Caki2 (cell line): ENCODE measurements around the gene LUC7L. TPM values are rescaled to one million over a fixed set of nuclear protein-coding genes. Genes with fewer than 3 reads are reported as not detected.
"Not testable (repeated sequence)": the region's sequence is repeated elsewhere in the genome, so short reads cannot be mapped to it uniquely, and the experiment has no call there.

Experiments
- DNase-seq: peaks from one replicate; pipeline ENCODE4 v3.0.0-alpha.2; 2015; ENCODE audit warnings: low read depth
- in situ Hi-C: cut with HindIII; loops from 2 replicates; pipeline ENCODE4 v1.10.0; 2016; ENCODE audit warnings: low sequenced_read_pairs, low pct_unique_long_range_greater_than_20kb, mixed read lengths
- total RNA-seq: library from RNA; depleted of rRNA; stranded (reverse); fragments of >200 nt; shearing (Covaris generic); gene quantifications from 2 replicates; pipeline ENCODE4 v1.2.3, GENCODE V29; 2014; ENCODE audit warnings: low replicate concordance; rRNA removed

Gene LUC7L
- total RNA-seq, result 30.2 and 32.7 TPM in 2 replicates

- in situ Hi-C loops, result no loop called here
Measured at GRCh38 chr16:228852-229730, at the start of gene LUC7L. TSS of gene LUC7L (minus strand) at chr16:229449. CDS start at chr16:229339, 110 bp downstream.

GRCh38 chr16:278863-279366 is 49.7 kb upstream of the LUC7L start:
- peak; percentile 30 for DNase-seq
- in situ Hi-C loops, result no loop called here

More at GRCh38 chr16:228852-229730, at the start of gene LUC7L:
- peak; percentile 94 for DNase-seq

GRCh38 chr16:276426-277077 is 47.3 kb upstream of the LUC7L start:
- no peak for DNase-seq
- in situ Hi-C loops, result no loop called here

GRCh38 chr16:275786-276232 is 46.6 kb upstream of the LUC7L start, which contains the start of gene RGS11:
TSS of gene RGS11 (minus strand) at chr16:275944. CDS start at chr16:275911, 33 bp downstream.
- in situ Hi-C loops, result no loop called here

GRCh38 chr16:275041-275641 is 45.9 kb upstream of the LUC7L start:
- in situ Hi-C loops, result no loop called here

More at GRCh38 chr16:275786-276232, 46.6 kb upstream of the LUC7L start, which contains the start of gene RGS11:
- no peak for DNase-seq

GRCh38 chr16:273547-274421 is 44.5 kb upstream of the LUC7L start:
- peak; percentile 49 for DNase-seq
- in situ Hi-C loops, result no loop called here

More at GRCh38 chr16:275041-275641, 45.9 kb upstream of the LUC7L start:
- no peak for DNase-seq

GRCh38 chr16:272633-273546 is 43.6 kb upstream of the LUC7L start:
- in situ Hi-C loops, result no loop called here
- no peak for DNase-seq

- DNase-seq, result no peak
- in situ Hi-C loops, result no loop called here
Measured at GRCh38 chr16:270381-271255, 41.4 kb upstream of the LUC7L start.

GRCh38 chr16:269061-269796 is 40.0 kb upstream of the LUC7L start:
- no peak for DNase-seq
- in situ Hi-C loops, result no loop called here

- in situ Hi-C loops, result no loop called here
- DNase-seq, result no peak
Measured at GRCh38 chr16:268141-269053, 39.1 kb upstream of the LUC7L start.

- in situ Hi-C loops, DNase-seq: not testable (repeated sequence)
Measured at GRCh38 chr16:267562-267961, 38.3 kb upstream of the LUC7L start.

- no peak for DNase-seq
- in situ Hi-C loops, result no loop called here
Measured at GRCh38 chr16:266258-267164, 37.3 kb upstream of the LUC7L start.

GRCh38 chr16:265711-266110 is 36.5 kb upstream of the LUC7L start:
- in situ Hi-C loops, result no loop called here
- no peak for DNase-seq
